Psoas muscle (tissue), 8 donors: ENCODE results near the gene CLCF1. TPM values are rescaled to one million over a fixed set of nuclear protein-coding genes. Genes with fewer than 3 reads are reported as not detected.
A peak's percentile ranks its signal among the peaks of the same experiment; 100 is the strongest.

Source experiments
- ATAC-seq, 4 donors: fragments of 200-7000 bp; cut with Tn5 transposase; one replicate each; pipeline ENCODE4 v1.9.1; 2020; ENCODE audit warnings: moderate library complexity in 3 of 4, mild to moderate bottlenecking in 2 of 4
- DNase-seq, 2 donors: peaks; one replicate each; pipeline ENCODE4 v3.0.0-alpha.2; 2020
- H3K27ac ChIP-seq: fragments of 200-600 bp; one replicate; pipeline ENCODE4 v1.8.0; 2022
- H3K27me3 ChIP-seq, 3 donors: fragments of 200-600 bp in 1 of 3; one replicate each; pipeline versions ENCODE4 v1.6.1 to v1.8.0; 2013 to 2022; ENCODE audit warnings: low read length in 2 of 3, mild to moderate bottlenecking in 2 of 3, moderate library complexity in 1 of 3; ENCODE audit not compliant: insufficient read depth in 3 of 3
- H3K36me3 ChIP-seq, 2 donors: fragments of 200-600 bp in 1 of 2; one replicate each; pipeline versions ENCODE4 v1.6.1 to v1.8.0; 2013 to 2022; ENCODE audit warnings: low read depth in 1 of 2, mild to moderate bottlenecking in 1 of 2, moderate library complexity in 1 of 2; ENCODE audit not compliant: insufficient read depth in 1 of 2
- H3K4me1 ChIP-seq: fragments of 200-600 bp; one replicate; pipeline ENCODE4 v1.8.0; 2022
- H3K4me3 ChIP-seq: fragments of 200-600 bp; one replicate; pipeline ENCODE4 v1.8.0; 2022; ENCODE audit warnings: mild to moderate bottlenecking
- H3K9me3 ChIP-seq: fragments of 200-600 bp; one replicate; pipeline ENCODE4 v1.8.0; 2022
- CTCF ChIP-seq: fragments of 200-600 bp; IDR thresholded peaks from one replicate; pipeline ENCODE4 v1.8.0; 2022; ENCODE audit warnings: antibody characterized with exemption
- WGBS, 3 donors: extraction: QIAGEN DNeasy Blood & Tissue Kit; methylation state at CpG; one replicate each; pipeline versions ENCODE4 v1.1.6 to v1.1.7; 2013; 5-methylcytosine and 5-hydroxymethylcytosine counted together
- intact Hi-C, 2 donors: fragments of 100-400 bp; cut with DNase I; formaldehyde crosslinking; loops; one replicate each; pipeline versions ENCODE4 v1.11.0 to v1.14.2; 2022
- polyA plus RNA-seq, 3 donors: library from polyadenylated mRNA; stranded (reverse); fragments of 200-250 nt; gene quantifications; one replicate each; pipeline ENCODE4 v1.2.3, GENCODE V29; 2013
- total RNA-seq, 4 donors: library from RNA; stranded (reverse); fragmentation: NEBNext Ultra II Directional in 2 of 4; extraction: Animal tissue kit (Norgen Biotek cat#: 25700) in 2 of 4; gene quantifications; one replicate each; pipeline versions ENCODE4 v1.2.1 to v1.2.4, GENCODE V29; 2021 to 2023
- donor health status: healthy with polysubstance abuse.
- donor health status: DM: no; HTN: no; CAD: no; lungs with moderate emphysema.
- donor health status: Bipolar disorder and iron deficiency.
- donor health status: healthy.
- donor health status: DM: yes; HTN: yes; CAD: no.
- donor health status: DM: no; HTN: no; CAD: no.
- donor health status: DM: no; HTN: no; CAD: no.
- donor health status: DM: yes; HTN: yes; CAD: no.

The CLCF1 gene
- total and polyA plus RNA-seq, 7 donors, result 0.44 to 6.5 (median 0.69) TPM

- no peak for TF ChIP-seq CTCF
- H3K27me3 ChIP-seq, result no peaks in the 10 kb centered on the region
- DNase-seq (no peak), ATAC-seq (no peak)
- intact Hi-C loops, result no loop called here
- H3K4me1 ChIP-seq, result peaks cover 37% of the 10 kb centered on the region
- H3K27ac ChIP-seq, result no peak overlapping the region
- peaks cover 0 to 67% of the 10 kb centered on the region in 2 donors for H3K36me3 ChIP-seq
- 79 to 87% (median 80%) methylated on average over 19 of the region's 19 CpGs for WGBS, 3 donors
- no peaks in the 10 kb centered on the region for H3K9me3 ChIP-seq
- H3K4me3 ChIP-seq, result no peak overlapping the region
Measured at GRCh38 chr11:67395555-67396258, 22.3 kb upstream of the CLCF1 start.

- no peak overlapping the region for H3K27ac ChIP-seq
- no peak for DNase-seq
- intact Hi-C loops, result no loop called here
- no peak for ATAC-seq
- H3K9me3 ChIP-seq, result no peaks in the 10 kb centered on the region
- peaks cover 0 to 50% of the 10 kb centered on the region in 2 donors for H3K36me3 ChIP-seq
- H3K4me1 ChIP-seq, result peaks cover 22% of the 10 kb centered on the region
- no peak for TF ChIP-seq CTCF
- H3K27me3 ChIP-seq, result no peaks in the 10 kb centered on the region
- WGBS, 3 donors, result 74 to 76% (median 75%) methylated on average over 5 of the region's 5 CpGs
- no peak overlapping the region for H3K4me3 ChIP-seq
Measured at GRCh38 chr11:67393990-67394389, 20.6 kb upstream of the CLCF1 start.

GRCh38 chr11:67393437-67393836, 20.0 kb upstream of the CLCF1 start:
- no peak for ATAC-seq
- peaks cover 0 to 44% of the 10 kb centered on the region in 2 donors for H3K36me3 ChIP-seq
- peaks cover 20% of the 10 kb centered on the region for H3K4me1 ChIP-seq
- H3K4me3 ChIP-seq, result no peak overlapping the region
- no peak overlapping the region for H3K27ac ChIP-seq
- no peak for DNase-seq
- H3K9me3 ChIP-seq, result no peaks in the 10 kb centered on the region
- no peaks in the 10 kb centered on the region for H3K27me3 ChIP-seq
- intact Hi-C loops, result no loop called here
- WGBS, 3 donors, result 90 to 94% (median 92%) methylated on average over 18 of the region's 18 CpGs
- no peak for TF ChIP-seq CTCF

- peaks cover 12% of the 10 kb centered on the region for H3K4me1 ChIP-seq
- 5 to 10% (median 6%) methylated on average over 25 to 31 of the region's 31 CpGs for WGBS, 3 donors
- peak overlapping the region; percentile 96 for H3K27ac ChIP-seq
- H3K4me3 ChIP-seq, result peak overlapping the region; percentile 96
- H3K27me3 ChIP-seq, result no peaks in the 10 kb centered on the region
- ATAC-seq (peak in 1 of 4 donors; percentile 0), DNase-seq (no peak)
- intact Hi-C loops, result no loop called here
- H3K9me3 ChIP-seq, result no peaks in the 10 kb centered on the region
- H3K36me3 ChIP-seq, result peaks cover 0 to 33% of the 10 kb centered on the region in 2 donors
- TF ChIP-seq CTCF, result no peak
Measured at GRCh38 chr11:67392183-67392715, 18.9 kb upstream of the CLCF1 start.
